ENCODE data around the gene STXBP2.

Gene STXBP2

DNA sequence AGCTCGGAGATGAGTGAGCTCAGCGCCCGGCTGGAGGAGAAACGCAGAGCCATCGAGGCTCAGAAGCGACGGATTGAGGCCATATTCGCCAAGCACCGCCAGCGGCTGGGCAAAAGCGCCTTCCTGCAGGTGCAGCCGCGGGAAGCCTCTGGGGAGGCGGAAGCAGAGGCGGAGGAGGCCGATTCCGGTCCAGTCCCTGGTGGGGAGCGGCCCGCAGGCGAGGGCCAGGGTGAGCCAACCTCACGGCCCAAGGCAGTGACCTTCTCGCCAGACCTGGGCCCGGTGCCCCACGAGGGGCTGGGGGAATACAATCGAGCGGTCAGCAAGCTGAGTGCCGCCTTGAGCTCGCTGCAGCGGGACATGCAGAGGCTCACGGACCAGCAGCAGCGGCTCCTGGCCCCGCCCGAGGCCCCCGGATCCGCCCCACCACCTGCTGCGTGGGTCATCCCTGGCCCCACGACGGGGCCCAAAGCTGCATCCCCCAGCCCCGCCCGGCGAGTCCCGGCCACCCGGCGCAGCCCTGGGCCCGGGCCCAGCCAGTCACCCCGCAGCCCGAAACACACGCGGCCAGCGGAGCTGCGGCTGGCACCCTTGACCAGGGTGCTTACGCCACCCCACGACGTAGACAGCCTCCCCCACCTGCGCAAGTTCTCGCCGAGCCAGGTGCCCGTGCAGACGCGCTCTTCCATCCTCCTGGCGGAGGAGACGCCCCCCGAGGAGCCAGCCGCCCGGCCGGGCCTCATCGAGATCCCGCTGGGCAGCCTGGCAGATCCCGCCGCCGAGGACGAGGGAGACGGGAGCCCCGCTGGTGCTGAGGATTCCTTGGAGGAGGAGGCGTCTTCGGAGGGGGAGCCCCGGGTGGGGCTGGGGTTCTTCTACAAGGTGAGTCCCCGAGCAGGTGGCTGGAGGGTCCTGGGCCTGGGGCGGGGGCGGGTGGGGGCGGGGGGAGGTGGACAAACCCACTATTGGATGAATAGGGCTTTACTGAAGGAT, 24.3 kb upstream of the STXBP2 start:
- DNase-seq (ENCODE audit: low spot score) = no peak

GRCh38 chr19:7614859-7615741, 21.8 kb upstream of the STXBP2 start:
- DNase-seq (ENCODE audit: low spot score) = no peak

GRCh38 chr19:7617172-7617571, 19.7 kb upstream of the STXBP2 start:
- DNase-seq (ENCODE audit: low spot score) = no peak

DNA sequence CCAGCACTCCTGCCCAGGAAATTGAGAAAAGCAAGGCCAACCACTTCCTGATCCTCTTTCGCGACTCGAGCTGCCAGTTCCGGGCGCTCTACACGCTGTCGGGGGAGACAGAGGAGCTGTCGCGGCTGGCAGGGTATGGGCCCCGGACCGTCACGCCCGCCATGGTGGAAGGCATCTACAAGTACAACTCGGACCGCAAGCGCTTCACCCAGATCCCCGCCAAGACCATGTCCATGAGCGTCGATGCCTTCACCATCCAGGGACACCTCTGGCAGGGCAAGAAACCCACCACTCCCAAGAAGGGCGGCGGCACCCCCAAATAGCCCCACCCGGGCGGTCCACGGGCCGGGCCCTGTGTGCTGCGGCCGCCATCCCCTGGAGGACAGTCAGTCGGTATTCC, 19.2 kb upstream of the STXBP2 start:
- no peak for DNase-seq (ENCODE audit: low spot score)

DNA sequence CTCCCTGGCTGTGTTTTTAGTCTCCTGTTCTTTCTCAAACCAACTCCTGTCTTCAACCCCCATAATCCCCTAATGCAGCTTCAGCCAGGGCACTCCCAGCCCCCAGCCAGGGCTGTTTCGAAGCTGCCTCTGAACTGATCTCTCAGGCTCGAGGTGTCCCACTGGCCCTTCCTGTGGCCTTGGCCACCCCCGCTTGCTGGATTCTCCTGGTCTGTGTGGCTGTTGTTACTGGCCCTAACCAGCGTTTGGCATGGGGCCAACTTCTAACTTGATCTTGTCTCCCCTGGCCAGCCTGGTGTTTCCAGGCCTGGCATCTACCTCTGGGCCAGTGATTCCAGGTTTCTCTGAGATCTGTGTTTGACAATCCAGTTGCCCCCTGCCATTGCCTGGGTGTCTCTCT, 18.6 kb upstream of the STXBP2 start:
- no peak for DNase-seq (ENCODE audit: low spot score)

DNA sequence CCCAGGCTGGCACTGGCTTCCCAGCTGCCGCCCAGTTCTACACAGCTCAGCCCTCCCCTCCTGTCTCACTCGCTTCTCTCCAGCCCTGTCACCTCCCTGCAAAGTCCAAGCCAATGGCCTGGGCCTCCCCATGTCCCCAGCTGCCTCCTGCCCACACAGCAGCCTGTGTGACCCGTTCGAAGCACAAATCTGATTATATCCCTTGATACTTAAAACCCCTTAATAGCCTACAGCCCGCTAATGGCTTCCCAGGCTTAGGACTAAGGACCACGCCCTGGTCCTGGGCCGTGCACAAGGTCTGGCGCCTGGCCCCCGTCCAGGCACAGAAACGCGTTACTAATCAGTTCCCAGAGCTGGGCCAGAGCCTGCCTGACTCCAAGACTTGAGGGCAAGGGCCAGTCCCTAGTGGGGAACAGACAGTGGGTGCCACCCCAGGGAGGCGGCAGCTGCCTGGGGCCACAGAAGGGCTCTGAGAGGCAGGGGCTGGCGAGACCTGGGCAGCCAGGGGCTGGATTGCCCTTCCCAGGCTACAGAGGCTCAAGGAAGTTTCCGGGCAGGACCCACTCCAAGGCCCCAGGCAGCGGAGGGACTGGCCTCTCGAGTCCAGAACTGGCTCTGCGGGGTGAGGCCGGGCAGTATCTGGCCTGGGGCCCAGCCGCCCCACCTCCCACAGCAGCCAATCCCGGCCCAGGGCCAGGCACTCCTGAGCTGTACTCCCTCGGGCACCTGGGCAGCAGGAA, 18.0 kb upstream of the STXBP2 start:
- DNase-seq (ENCODE audit: low spot score) = no peak

GRCh38 chr19:7619671-7620441, 17.1 kb upstream of the STXBP2 start:
- DNase-seq (ENCODE audit: low spot score) = no peak

DNA sequence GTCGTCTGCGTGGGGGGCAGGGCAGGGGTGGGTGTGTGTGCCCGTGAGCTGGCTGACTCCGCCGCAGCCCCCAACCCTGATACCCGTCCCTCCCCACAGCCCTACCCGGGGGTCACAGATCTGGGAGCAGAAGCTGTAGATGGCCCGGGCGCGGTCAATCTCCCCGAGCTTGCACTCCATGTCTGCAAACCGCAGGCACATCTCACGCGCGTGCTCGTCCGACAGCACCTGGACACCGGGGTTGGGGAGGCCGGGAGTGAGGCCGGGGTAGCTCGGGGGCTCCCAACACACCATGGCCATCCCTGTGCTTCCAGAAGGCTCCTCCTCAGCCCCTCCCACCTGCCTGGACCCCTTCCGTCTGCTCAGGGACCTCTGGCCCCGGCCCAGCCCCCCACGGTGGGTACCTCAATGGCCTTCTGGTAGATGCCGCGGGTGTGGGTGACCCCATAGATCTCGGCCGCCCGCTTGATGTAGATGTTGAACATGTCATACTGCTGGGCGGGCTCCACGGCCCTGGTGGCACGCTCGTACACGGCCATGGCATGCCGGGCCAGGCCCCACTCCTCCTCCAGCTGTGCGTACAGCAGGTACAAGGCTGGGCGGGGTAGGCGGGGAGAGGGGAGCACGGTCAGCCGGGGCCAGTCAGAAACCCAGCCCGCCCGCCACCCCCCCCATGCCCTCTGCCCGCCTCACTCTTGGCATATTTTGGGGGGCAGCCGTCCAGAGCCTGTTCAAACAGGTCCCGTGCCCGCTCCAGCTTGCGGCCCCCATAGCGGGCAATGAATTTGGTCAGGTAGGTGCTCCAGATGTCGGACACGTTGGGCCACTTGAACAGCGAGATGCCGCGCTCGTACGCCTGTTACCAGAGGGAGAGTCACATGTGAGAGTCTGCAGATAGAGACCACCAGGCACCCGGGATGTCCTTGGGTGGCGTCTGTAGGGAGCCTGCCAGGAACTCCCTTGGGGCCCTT, 16.2 kb upstream of the STXBP2 start:
- no peak for DNase-seq (ENCODE audit: low spot score)

DNA sequence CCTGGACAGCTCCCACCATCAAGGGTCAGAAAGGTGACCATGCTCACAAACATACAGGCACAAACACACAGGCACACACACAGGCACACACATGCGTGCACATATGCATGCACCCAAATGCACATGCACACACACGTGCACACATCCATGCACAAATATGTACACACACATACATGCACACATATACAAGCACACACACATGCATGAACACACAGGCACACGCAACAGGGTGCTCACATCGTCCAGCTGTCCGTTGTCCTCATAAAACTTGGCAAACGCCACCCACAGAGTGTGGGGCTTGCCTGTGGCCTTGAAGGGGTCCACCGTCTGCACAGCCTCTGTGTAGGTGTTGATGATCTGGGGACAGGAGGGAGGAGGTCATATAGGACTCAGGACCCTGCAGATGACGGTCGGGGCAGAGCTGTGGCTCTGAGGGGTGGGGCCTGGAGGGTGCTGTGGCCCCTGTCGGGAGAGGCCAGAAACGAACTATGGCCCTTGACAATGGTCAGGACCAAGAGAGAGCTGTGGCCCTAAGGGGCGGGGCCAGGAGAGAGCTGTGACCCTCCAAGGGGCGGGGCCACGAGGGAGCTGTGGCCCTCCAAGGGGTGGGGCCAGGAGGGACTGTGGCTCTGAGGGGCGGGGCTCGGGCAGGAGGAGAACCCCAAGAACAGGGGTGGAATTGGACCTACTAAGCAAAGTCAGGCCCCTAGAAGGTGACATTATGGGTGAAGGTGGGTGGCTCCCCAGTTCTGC, 13.8 kb upstream of the STXBP2 start:
- DNase-seq (ENCODE audit: low spot score) = no peak

- no peak for DNase-seq (ENCODE audit: low spot score)
Measured at GRCh38 chr19:7623725-7624603, 12.9 kb upstream of the STXBP2 start.

DNA sequence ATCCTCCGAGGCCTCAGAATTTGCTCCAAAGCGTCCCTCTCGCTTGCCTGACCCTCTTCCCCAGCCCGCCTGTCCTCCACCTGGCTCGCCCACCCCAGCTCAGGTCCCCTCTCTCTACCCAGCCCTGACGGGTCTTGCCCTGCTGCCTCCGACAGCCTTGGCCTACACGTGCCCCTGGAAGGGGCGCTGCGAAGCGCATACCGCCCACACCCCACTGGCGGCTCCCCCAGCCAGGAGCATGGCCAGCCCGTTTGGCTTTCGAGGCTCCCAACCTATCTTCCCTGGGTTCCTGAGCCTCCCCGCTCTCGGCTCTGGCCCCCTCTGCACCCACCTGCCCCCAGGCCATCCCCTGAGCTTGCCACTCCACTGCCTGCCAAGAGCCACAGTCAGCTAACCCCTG, 12.1 kb upstream of the STXBP2 start:
- DNase-seq (ENCODE audit: low spot score) = no peak

DNA sequence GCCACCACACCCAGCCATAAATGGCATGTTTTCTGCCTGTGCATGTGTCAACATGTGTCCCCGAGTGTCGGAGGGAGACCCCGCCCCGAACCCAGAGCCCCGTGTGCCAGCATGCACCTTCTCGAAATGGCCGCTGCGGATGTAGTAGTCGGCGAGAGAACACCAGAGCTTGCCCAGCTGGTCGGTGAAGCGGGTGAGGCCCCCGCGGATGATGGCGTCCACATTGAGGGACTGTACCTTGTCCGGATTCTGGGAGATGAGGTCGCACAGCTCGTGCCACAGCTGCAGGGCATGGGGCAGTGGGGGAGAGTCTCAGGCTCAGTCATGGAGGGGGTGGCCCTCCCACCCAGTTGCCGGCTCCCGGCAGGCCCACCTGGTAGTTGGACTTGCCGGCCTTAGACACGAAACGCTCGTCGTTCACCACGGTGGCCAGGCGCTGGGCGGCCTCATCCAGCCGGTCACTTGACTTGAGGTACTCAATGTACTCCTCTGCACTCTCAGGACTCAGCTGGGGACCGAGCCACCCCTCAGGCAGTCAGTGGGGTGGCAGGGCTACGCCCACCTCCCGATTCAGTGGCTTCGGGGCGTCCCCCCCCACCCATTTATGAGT, 11.0 kb upstream of the STXBP2 start:
- DNase-seq (ENCODE audit: low spot score) = no peak

GRCh38 chr19:7627166-7627565, 9.7 kb upstream of the STXBP2 start:
- DNase-seq (ENCODE audit: low spot score) = no peak

GRCh38 chr19:7628589-7629311, 8.2 kb upstream of the STXBP2 start:
- DNase-seq (ENCODE audit: low spot score) = no peak

- peak; percentile 99 for DNase-seq (ENCODE audit: low spot score)
Measured at GRCh38 chr19:7629347-7630054, 7.4 kb upstream of the STXBP2 start, which contains the start of the genes PET100 and XAB2. TSS of gene PET100 (plus strand) at chr19:7629793. CDS start at chr19:7629834, 41 bp downstream. TSS of gene XAB2 (minus strand) at chr19:7629545. CDS start at chr19:7629527, 18 bp downstream.

DNA sequence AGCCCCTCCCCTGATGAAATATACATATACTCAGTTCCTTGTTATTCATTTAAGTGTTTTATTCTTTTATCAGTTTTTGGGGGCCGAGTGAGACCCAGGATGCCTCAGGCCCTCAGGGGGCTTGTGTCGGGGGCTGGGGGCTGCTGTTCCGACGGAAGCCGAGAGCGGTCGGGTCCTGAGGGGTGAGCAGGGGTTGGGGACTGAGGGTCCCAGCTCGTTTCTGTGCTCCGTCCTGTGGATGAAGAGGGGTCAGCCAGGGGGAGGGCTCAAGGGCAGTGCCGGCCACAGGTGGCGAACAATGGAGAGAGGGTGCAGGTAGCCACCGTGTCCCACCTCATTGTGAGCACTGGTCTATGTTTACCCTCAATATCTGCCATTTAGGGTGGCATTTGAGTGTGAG, 5.3 kb upstream of the STXBP2 start:
- DNase-seq (ENCODE audit: low spot score) = no peak

Data from HuH-7 (cell line).